ENCODE measurements around the gene TARBP2. TPM values are rescaled to one million over a fixed set of nuclear protein-coding genes. Genes with fewer than 3 reads are reported as not detected.

TARBP2 gene
- total RNA-seq, 1 donor from 2014 or later = 45.7 TPM

- Mint-ChIP-seq H3K4me3 (no peak overlapping the region), H3K36me3 (ENCODE audit: low read depth) (peaks cover 93% of the 10 kb centered on the region), H3K27me3 (no peaks in the 10 kb centered on the region), H3K9me3 (no peaks in the 10 kb centered on the region), H3K27ac (no peak overlapping the region), H3K4me1 (peaks cover 13% of the 10 kb centered on the region)
- TF ChIP-seq, protein P1, sequence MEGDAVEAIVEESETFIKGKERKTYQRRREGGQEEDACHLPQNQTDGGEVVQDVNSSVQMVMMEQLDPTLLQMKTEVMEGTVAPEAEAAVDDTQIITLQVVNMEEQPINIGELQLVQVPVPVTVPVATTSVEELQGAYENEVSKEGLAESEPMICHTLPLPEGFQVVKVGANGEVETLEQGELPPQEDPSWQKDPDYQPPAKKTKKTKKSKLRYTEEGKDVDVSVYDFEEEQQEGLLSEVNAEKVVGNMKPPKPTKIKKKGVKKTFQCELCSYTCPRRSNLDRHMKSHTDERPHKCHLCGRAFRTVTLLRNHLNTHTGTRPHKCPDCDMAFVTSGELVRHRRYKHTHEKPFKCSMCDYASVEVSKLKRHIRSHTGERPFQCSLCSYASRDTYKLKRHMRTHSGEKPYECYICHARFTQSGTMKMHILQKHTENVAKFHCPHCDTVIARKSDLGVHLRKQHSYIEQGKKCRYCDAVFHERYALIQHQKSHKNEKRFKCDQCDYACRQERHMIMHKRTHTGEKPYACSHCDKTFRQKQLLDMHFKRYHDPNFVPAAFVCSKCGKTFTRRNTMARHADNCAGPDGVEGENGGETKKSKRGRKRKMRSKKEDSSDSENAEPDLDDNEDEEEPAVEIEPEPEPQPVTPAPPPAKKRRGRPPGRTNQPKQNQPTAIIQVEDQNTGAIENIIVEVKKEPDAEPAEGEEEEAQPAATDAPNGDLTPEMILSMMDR (IDR thresholded peaks at IDR 0.05) = no peak
- ChIA-PET CTCF (interaction anchor here (0.6 kb wide), 1 partner anchor 27 kb away, joined by 4 read pairs; no protein-coding TSS in a partner anchor), POLR2A (interaction anchor here (1.0 to 1.2 kb wide), 2 partner anchors 9 to 14 kb away, joined by 4 to 7 read pairs; no protein-coding TSS in a partner anchor)
- ATAC-seq (ENCODE audit: low read depth) (no peak), DNase-seq (no peak)
- intact Hi-C loops (cut with micrococcal nuclease) = no loop called here
Observed at GRCh38 chr12:53461591-53461990, 39.5 kb upstream of the TARBP2 start.

DNA sequence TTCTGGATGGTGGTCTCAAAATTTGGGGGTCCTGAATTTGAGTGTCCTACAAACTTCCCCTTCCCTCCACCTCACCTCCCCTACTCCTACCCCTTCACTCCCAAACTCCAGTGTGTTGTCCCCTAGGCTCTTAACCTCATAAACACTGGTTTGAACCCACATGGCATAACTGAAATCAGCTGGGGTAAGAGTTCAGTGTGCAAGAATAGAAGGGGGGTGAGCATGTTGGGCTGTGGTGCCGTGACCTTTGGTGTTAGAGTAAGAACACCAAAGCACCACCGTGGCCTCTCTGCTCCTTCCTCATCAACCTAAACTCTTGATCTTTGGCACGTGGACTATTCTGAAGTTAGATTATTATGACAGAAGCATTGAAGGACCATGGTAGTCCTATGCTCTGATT lies 38.1 kb upstream of the TARBP2 start:
- DNase-seq (no peak), ATAC-seq (ENCODE audit: low read depth) (no peak)
- ChIA-PET POLR2A (no interaction called here), CTCF (no interaction called here)
- Mint-ChIP-seq H3K9me3 (no peaks in the 10 kb centered on the region), H3K4me3 (no peak overlapping the region), H3K36me3 (ENCODE audit: low read depth) (peaks cover 98% of the 10 kb centered on the region), H3K4me1 (peaks cover 13% of the 10 kb centered on the region), H3K27me3 (no peaks in the 10 kb centered on the region), H3K27ac (no peak overlapping the region)
- TF ChIP-seq, protein P1 (IDR thresholded peaks at IDR 0.05) = no peak
- intact Hi-C loops (cut with micrococcal nuclease) = no loop called here

- H3K4me3 Mint-ChIP-seq = no peak overlapping the region
- ChIA-PET POLR2A (interaction anchor here (0.5 to 1.0 kb wide), 4 partner anchors 10 to 242 kb away, joined by 3 to 4 read pairs (median 3); partner anchors contain the start of gene TARBP2), CTCF (no interaction called here)
- TF ChIP-seq, protein P1 (IDR thresholded peaks at IDR 0.05) = no peak
- peaks cover 97% of the 10 kb centered on the region for H3K36me3 Mint-ChIP-seq (ENCODE audit: low read depth)
- ATAC-seq (ENCODE audit: low read depth) (no peak), DNase-seq (no peak)
- no peaks in the 10 kb centered on the region for H3K9me3 Mint-ChIP-seq
- intact Hi-C loops (cut with micrococcal nuclease) = no loop called here
- no peak overlapping the region for H3K27ac Mint-ChIP-seq
- H3K27me3 Mint-ChIP-seq = no peaks in the 10 kb centered on the region
- peaks cover 13% of the 10 kb centered on the region for H3K4me1 Mint-ChIP-seq
Observed at GRCh38 chr12:53463802-53464560, 37.1 kb upstream of the TARBP2 start.

DNA sequence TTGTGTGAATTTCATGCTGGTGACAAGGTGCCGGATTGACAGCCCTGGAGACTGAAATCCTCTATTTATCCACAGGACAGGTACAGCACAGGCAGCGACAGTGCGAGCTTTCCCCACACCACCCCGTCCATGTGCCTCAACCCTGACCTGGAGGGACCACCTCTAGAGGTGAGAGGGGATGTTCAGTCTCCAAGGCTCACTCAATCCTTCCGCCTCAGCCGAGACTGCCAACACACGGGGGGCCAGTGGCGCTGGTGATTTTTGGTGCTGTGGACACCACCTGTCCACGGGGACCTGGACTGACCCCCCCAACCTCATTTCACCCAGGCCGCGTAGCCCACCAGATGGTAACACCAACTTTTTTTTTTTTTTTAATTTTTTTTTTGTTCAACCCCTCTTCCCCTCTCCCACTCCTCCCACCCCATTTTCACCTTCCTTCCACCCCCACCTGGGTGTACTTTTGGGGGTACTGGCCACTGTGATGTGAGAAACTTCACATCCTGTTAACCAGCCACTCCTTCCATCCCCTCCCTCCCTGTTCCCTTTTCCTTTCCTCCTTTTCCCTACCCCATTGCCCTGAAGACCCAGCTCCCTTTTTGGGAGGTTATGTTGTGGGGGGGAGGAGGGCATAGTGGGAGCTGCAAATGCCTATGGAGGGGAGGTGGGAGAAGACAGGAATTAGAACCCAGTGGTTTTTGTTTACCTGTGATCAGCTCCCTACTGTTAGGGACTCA lies 36.2 kb upstream of the TARBP2 start:
- Mint-ChIP-seq H3K27me3 (no peaks in the 10 kb centered on the region), H3K9me3 (no peaks in the 10 kb centered on the region), H3K27ac (no peak overlapping the region), H3K4me1 (peaks cover 13% of the 10 kb centered on the region), H3K4me3 (no peak overlapping the region), H3K36me3 (ENCODE audit: low read depth) (peaks cover 96% of the 10 kb centered on the region)
- ChIA-PET CTCF (interaction anchor here (1.2 kb wide), 1 partner anchor 113 kb away, joined by 3 read pairs; no protein-coding TSS in a partner anchor), POLR2A (interaction anchor here (0.5 to 1.0 kb wide), 3 partner anchors 9 to 243 kb away, joined by 3 to 4 read pairs (median 3); partner anchors contain the start of gene TARBP2)
- ATAC-seq (ENCODE audit: low read depth) (no peak), DNase-seq (no peak)
- TF ChIP-seq, protein P1 (IDR thresholded peaks at IDR 0.05) = no peak
- intact Hi-C loops (cut with micrococcal nuclease) = no loop called here

DNA sequence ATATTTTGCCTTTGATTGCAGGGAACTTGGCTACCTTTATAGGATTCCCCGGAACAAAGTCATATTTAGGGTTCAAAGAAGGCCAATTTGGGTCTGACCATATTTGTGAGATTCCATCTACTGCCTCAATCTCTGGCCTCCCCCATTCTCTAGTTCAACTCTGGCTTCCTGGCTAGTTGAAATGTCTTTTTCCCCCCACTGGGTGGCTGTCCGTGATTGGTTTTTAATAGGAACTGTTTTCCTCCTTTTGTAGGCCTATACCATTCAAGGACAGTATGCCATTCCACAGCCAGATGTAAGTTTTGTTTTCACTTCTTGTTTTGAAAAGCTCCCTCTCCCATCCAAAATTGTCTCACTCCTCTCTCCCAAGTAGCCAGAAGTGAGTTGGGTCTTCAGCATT lies 35.4 kb upstream of the TARBP2 start:
- DNase-seq (no peak), ATAC-seq (ENCODE audit: low read depth) (no peak)
- Mint-ChIP-seq H3K4me1 (peaks cover 12% of the 10 kb centered on the region), H3K27me3 (no peaks in the 10 kb centered on the region), H3K27ac (no peak overlapping the region), H3K4me3 (no peak overlapping the region), H3K9me3 (no peaks in the 10 kb centered on the region), H3K36me3 (ENCODE audit: low read depth) (peaks cover 94% of the 10 kb centered on the region)
- intact Hi-C loops (cut with micrococcal nuclease) = no loop called here
- TF ChIP-seq, protein P1 (IDR thresholded peaks at IDR 0.05) = no peak
- ChIA-PET POLR2A (no interaction called here), CTCF (interaction anchor here (1.2 kb wide), 1 partner anchor 113 kb away, joined by 3 read pairs; no protein-coding TSS in a partner anchor)
